Measurements from ENCODE around the gene EVA1A.
"Not testable (repeated sequence)": the region's sequence is repeated elsewhere in the genome, so short reads cannot be mapped to it uniquely, and the experiment has no call there.

Gene EVA1A

DNA sequence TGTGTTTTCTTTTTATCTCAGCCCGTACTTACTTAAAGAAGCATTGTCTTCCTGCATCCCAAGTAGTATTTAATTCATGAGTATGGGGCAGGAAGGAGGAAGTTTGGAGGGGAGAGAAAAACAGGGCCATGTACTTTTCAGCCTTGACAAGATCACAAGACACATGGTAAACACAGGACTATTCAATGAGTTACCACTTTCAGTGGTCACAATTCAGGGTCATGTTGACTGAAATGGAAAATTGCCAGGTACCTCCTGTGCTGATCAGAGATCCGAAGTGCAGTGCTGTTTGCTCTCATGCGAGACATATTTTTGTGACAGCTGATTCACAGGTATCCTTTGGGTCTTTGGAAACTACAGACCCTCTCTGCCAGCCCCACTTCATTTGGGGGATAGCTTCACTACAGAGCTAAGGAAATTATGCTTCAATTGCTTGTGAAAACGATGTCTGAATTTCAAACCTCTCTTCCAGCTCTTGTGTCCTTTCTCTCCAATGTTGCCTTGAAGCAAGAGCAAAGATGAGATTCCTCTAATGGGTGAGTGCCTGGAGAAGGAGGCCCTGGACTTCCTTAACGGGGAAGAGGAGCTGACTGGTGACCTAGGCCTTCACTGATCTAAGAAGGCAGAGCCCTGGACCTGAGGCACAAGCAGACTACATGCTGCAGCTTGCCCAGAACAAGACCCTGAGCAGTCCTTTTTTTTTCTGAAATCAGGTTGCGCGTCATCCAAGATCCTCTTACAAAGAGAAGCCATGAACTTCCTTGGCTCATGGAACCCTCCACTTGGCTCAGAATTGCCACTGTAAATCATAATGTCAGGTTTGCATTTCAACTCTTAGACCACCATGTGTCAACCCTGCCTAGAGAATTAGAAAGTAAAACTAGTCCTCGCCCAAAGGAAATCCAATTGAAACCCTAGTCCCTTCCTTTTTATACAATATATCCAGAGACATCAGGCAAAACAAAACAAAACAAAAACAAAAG, 44.1 kb downstream of the EVA1A start:
- DNase-seq (ENCODE audit: low spot score), result no peak

- DNase-seq (ENCODE audit: low spot score), result no peak
These were observed 45.0 kb downstream of the EVA1A start for GRCh38 chr2:75515584-75516368.

GRCh38 chr2:75513616-75514170, 47.0 kb downstream of the EVA1A start:
- no peak for DNase-seq (ENCODE audit: low spot score)

GRCh38 chr2:75512455-75513212, 48.1 kb downstream of the EVA1A start:
- DNase-seq (ENCODE audit: low spot score), result no peak

- DNase-seq (ENCODE audit: low spot score), result peak; percentile 70
These were observed 54.5 kb downstream of the EVA1A start for GRCh38 chr2:75506101-75506697.

GRCh38 chr2:75505012-75505411, 55.7 kb downstream of the EVA1A start:
- DNase-seq (ENCODE audit: low spot score), result no peak

GRCh38 chr2:75503048-75503607, 57.6 kb downstream of the EVA1A start:
- peak; percentile 96 for DNase-seq (ENCODE audit: low spot score)

DNA sequence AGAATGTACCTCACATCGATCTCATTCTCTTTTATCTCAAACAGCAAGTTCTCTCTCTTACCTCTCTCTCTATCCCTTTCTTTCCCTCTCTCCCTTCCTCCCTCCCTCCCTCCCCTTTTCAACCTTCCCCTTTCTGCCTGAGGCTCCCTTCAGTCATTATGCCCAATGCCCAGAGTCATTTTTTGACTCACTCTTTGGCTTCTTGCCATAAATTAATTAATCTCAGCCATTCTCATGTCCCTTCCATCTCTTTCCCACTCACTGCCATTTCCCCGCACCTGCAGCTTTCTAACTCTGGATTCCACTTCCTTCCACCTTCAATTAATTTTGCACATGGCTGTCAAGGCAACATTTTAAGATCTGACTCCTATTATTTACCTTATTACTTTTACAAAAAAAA, 60.1 kb downstream of the EVA1A start:
- DNase-seq (ENCODE audit: low spot score), result peak; percentile 32

DNA sequence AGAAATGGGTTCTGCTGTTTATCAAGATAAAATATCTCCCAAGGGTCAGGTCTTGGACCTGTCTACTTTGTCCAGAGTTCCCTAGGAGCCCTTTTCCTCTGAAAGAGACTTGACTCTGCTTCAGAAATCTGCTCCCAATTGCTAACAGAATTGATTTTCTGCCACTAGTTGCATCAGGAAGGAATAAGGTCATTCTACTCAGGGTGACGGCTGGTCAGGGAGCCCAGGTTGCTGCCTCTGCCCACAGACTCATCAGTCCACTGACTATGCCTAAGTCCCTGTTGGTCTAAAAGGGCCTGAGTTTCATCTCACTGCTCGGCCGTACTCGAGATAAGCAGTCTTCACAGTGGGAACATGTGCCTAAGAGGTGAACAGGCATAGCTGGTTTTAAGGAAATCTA, 61.2 kb downstream of the EVA1A start:
- no peak for DNase-seq (ENCODE audit: low spot score)

GRCh38 chr2:75498907-75499306, 61.8 kb downstream of the EVA1A start:
- DNase-seq (ENCODE audit: low spot score), result no peak

GRCh38 chr2:75497256-75497655, 63.5 kb downstream of the EVA1A start:
- DNase-seq (ENCODE audit: low spot score), result no peak

GRCh38 chr2:75495862-75496261, 64.9 kb downstream of the EVA1A start:
- no peak for DNase-seq (ENCODE audit: low spot score)

DNA sequence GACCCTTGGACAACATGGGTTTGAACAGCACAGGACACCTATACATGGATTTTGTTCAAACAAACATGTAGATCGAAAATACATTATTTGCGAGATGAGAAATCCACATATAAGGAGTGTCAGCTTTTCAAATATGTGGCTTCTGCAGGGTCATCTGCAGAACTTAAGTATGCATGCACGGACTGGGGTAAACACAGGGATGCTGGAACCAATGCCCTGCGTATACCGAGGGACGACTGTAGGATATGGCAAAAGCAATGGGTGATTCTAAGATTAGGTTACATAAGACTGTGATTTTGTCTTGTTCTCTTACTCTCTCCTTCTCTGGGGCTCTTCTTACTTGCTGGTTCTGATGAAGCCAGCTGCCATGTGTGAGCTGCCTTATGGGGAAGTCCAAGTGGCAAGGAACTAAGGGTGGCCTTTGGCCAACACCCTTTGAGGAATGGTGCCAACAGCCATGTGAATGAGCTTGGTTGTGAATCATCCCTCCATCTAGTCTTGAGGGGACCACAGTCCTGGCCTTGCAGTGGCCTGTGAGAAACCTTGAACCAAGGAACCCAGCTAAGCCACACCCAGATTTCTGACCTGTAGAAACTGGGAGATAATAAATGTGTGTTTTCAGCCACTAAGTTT, 66.5 kb downstream of the EVA1A start:
- no peak for DNase-seq (ENCODE audit: low spot score)

DNA sequence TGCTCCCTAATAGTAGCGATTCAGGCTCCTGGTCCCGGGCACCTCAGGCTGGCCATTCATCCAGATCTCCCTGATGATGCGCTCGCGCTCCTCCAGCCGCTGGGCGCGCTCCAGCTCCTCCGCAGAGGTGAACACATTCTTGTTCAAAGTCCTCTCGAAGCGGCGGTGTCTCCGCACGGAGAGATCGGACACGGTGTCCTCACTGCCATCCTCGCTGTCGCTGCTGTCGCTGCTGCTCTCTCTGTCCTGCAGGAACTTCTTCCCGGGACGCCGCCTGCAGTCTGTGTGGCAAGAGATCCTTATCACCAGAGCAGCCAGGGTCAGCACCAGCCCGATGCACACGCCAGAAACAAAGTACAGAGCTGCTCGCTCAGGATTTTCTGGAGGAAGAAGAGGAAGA, 67.5 kb downstream of the EVA1A start:
- DNase-seq (ENCODE audit: low spot score), result no peak

DNA sequence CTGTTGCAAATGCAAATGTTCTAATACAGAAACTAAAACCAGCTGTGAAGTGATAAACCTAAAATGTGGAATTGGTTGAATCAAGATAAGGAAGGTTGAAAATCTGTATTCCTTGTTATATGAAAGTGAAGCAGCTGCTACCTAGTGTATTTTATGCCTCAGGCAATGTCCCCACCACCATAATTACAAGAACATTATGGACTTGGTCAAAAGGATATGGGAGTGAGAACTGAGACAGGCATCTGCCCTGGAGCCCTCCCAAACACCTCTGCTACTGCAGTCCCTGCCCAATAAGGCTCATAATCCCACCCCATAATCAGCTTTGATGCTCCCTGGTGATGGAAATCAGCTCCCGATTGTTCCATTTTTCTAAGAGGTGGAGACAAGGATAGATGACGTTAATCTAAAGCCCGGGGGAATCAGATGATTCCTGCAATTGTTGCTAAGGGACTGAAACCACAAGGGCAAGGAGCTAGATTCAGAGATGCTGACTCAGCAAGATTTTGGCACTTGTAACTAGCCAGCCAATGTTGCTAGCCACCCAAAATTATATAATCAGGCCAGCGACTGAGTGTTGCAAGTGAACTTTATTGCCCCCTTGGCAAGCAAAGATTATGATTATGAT, 69.5 kb downstream of the EVA1A start:
- DNase-seq (ENCODE audit: low spot score), result no peak

GRCh38 chr2:75489721-75490120, 71.0 kb downstream of the EVA1A start:
- no peak for DNase-seq (ENCODE audit: low spot score)

DNA sequence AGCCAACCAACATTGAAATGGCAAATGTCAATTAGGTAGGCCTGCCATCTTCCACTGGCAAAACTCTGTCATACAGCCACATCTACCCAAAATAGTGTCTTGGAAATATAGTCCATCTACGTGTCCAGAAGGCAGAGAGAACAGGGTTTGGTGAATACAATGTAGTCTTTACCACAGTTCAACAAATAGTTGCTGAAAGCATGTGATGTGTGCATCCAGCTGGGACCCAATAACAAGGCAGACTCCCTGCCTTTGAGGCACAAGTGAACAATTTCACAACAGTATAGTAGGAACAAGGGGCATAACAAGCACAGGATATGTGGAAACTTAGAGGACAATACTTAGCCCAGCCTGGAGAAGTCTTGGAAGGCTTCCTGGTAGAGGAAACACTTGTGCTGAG, 72.6 kb downstream of the EVA1A start:
- no peak for DNase-seq (ENCODE audit: low spot score)

DNA sequence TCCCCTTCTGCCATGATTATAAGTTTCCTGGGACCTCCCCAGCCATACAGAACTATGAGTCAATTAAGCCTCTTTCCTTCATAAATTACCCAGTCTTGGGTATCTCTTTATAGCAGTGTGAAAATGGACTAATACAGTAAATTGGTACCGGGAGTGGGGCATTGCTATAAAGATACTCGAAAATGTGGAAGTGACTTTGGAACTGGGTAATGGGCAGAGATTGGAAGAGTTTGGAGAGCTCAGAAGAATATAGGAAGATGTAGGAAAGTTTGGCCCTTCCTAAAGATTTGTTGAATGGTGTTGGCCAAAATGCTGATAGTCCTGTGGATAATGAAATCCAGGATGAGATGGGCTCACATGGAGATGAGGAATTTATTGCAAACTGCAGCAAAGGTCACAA, 74.0 kb downstream of the EVA1A start:
- DNase-seq (ENCODE audit: low spot score), result not testable (repeated sequence)

GRCh38 chr2:75484840-75485239, 75.9 kb downstream of the EVA1A start:
- no peak for DNase-seq (ENCODE audit: low spot score)

GRCh38 chr2:75483878-75484277, 76.9 kb downstream of the EVA1A start:
- no peak for DNase-seq (ENCODE audit: low spot score)
